Thyroid gland (tissue), 4 donors: ENCODE results near the gene RTN1.

Source experiments
- CTCF ChIP-seq, 6 experiments: fragments of 200-600 bp in 3 of 6; fragments of 450-650 bp in 3 of 6; sonication (generic) in 3 of 6; IDR thresholded peaks; one replicate each; pipeline ENCODE4 v1.5.1; 2016 to 2019; ENCODE audit warnings: antibody characterized with exemption in 6 of 6, mild to moderate bottlenecking in 2 of 6, inconsistent platforms in 1 of 6, moderate library complexity in 1 of 6
- POLR2A ChIP-seq, 2 donors: fragments of 450-650 bp; IDR thresholded peaks; one replicate each; pipeline ENCODE4 v1.6.1; 2017; ENCODE audit warnings: antibody characterized with exemption in 2 of 2, mild to moderate bottlenecking in 2 of 2, moderate library complexity in 1 of 2

- TF ChIP-seq CTCF (IDR thresholded peaks at IDR 0.05) = no peak
- TF ChIP-seq POLR2A (IDR thresholded peaks at IDR 0.05) = no peak
Observed at GRCh38 chr14:59698793-59699192, 171.8 kb downstream of the RTN1 start.
